NCI-H524 treated with DMSO at 0.1 percent for 48 hours (cell line): ENCODE data around the gene TMEM39B.
"Not testable (repeated sequence)": the region's sequence is repeated elsewhere in the genome, so short reads cannot be mapped to it uniquely, and the experiment has no call there.

Experiments
- DNase-seq: peaks from one replicate; lab custom pipeline; 2025; lab: John Stamatoyannopoulos, UW

Gene TMEM39B

GRCh38 chr1:32112806-32113375 is 40.2 kb downstream of the TMEM39B start:
- DNase-seq: no peak

GRCh38 chr1:32113436-32113835 is 40.7 kb downstream of the TMEM39B start:
- not testable (repeated sequence) for DNase-seq

GRCh38 chr1:32114420-32114819 is 41.7 kb downstream of the TMEM39B start:
- DNase-seq: no peak

GRCh38 chr1:32115496-32115895 is 42.8 kb downstream of the TMEM39B start:
- no peak for DNase-seq

GRCh38 chr1:32116531-32116930 is 43.8 kb downstream of the TMEM39B start:
- no peak for DNase-seq

GRCh38 chr1:32122151-32122550 is 49.4 kb downstream of the TMEM39B start:
- no peak for DNase-seq

- DNase-seq: not testable (repeated sequence)
Observed at GRCh38 chr1:32123361-32123760, 50.6 kb downstream of the TMEM39B start.

GRCh38 chr1:32125313-32125712 is 52.6 kb downstream of the TMEM39B start:
- DNase-seq: peak; percentile 34

GRCh38 chr1:32126770-32127169 is 54.0 kb downstream of the TMEM39B start:
- DNase-seq: no peak

GRCh38 chr1:32127409-32128198 is 54.9 kb downstream of the TMEM39B start:
- no peak for DNase-seq

GRCh38 chr1:32128479-32128878 is 55.7 kb downstream of the TMEM39B start:
- DNase-seq: no peak

- DNase-seq: no peak
Observed at GRCh38 chr1:32128964-32129363, 56.2 kb downstream of the TMEM39B start.

- DNase-seq: not testable (repeated sequence)
Observed at GRCh38 chr1:32133950-32134280, 61.2 kb downstream of the TMEM39B start.

- no peak for DNase-seq
Observed at GRCh38 chr1:32137111-32137510, 64.4 kb downstream of the TMEM39B start.

- no peak for DNase-seq
Observed at GRCh38 chr1:32138965-32139364, 66.2 kb downstream of the TMEM39B start.

GRCh38 chr1:32142446-32143301 is 69.9 kb downstream of the TMEM39B start:
- no peak for DNase-seq

GRCh38 chr1:32143302-32143695 is 70.6 kb downstream of the TMEM39B start:
- DNase-seq: not testable (repeated sequence)

GRCh38 chr1:32144033-32144432 is 71.3 kb downstream of the TMEM39B start:
- no peak for DNase-seq

- not testable (repeated sequence) for DNase-seq
Observed at GRCh38 chr1:32147799-32148198, 75.1 kb downstream of the TMEM39B start.

GRCh38 chr1:32150847-32151246 is 78.1 kb downstream of the TMEM39B start:
- no peak for DNase-seq

- no peak for DNase-seq
Observed at GRCh38 chr1:32151319-32151787, 78.6 kb downstream of the TMEM39B start.
